IMR-90 (cell line): ENCODE measurements around the gene HNRNPM. TPM values are rescaled to one million over a fixed set of nuclear protein-coding genes. Genes with fewer than 3 reads are reported as not detected.

Source experiments
- ATAC-seq: fragments of 200-7000 bp; cut with Tn5 transposase; 2 replicates; pipeline ENCODE4 v1.9.1; 2020; ENCODE audit warnings: low read depth, mild to moderate bottlenecking, moderate library complexity
- BruUV-seq: library from RNA; stranded (reverse); fragments of 400-500 nt; replicated peaks from 2 replicates; lab custom pipeline; 2021; lab: Mats Ljungman, UMichigan
- CTCF ChIA-PET: fragments of 300-600 bp; formaldehyde crosslinking; extraction: SDS; loops from one replicate; lab custom pipeline; 2021; ENCODE audit warnings: antibody characterized with exemption; lab: Yijun Ruan, JAX
- POLR2A ChIA-PET: fragments of 300-600 bp; sonication (Branson Sonifier 250); formaldehyde crosslinking; loops from one replicate; lab custom pipeline; 2022; ENCODE audit warnings: antibody characterized with exemption; ENCODE audit not compliant: unreplicated experiment; lab: Charles Lee
- DNase-seq: peaks from one replicate; pipeline ENCODE4 v3.0.0; 2013
- H2AFZ ChIP-seq: replicated peaks from 2 replicates; pipeline ENCODE3; 2013; ENCODE audit warnings: low read length, mild to moderate bottlenecking; ENCODE audit not compliant: poor library complexity
- H2AK5ac ChIP-seq: 2 replicates; pipeline ENCODE4 v1.6.1; 2013; ENCODE audit warnings: low read depth, low read length, inconsistent platforms
- H2AK9ac ChIP-seq: replicated peaks from 2 replicates; pipeline ENCODE3; 2013; ENCODE audit warnings: mild to moderate bottlenecking, low read depth, low read length, moderate library complexity; ENCODE audit not compliant: poor library complexity
- H2BK120ac ChIP-seq: 2 replicates; pipeline ENCODE4 v1.6.1; 2013; ENCODE audit warnings: low read depth, low read length, inconsistent platforms
- H2BK15ac ChIP-seq: 3 replicates; pipeline ENCODE4 v1.6.1; 2013; ENCODE audit warnings: low read depth, low read length, inconsistent platforms
- H2BK20ac ChIP-seq: 2 replicates; pipeline ENCODE4 v1.6.1; 2013; ENCODE audit warnings: low read depth, mild to moderate bottlenecking, inconsistent platforms, low read length, moderate library complexity
- H2BK5ac ChIP-seq: 2 replicates; pipeline ENCODE4 v1.6.1; 2013; ENCODE audit warnings: mild to moderate bottlenecking, low read depth, low read length, inconsistent platforms; ENCODE audit not compliant: poor library complexity, severe bottlenecking
- H3K14ac ChIP-seq: replicated peaks from 2 replicates; pipeline ENCODE4 v1.6.1; 2013; ENCODE audit warnings: low read depth, low read length, inconsistent platforms
- H3K18ac ChIP-seq: 2 replicates; pipeline ENCODE4 v1.6.1; 2013; ENCODE audit warnings: low read depth, low read length, control low read depth
- H3K23ac ChIP-seq: 2 replicates; pipeline ENCODE4 v1.6.1; 2013; ENCODE audit warnings: low read depth, low read length, inconsistent platforms
- H3K27ac ChIP-seq: 2 replicates; pipeline ENCODE4 v1.5.1; 2013; ENCODE audit warnings: mild to moderate bottlenecking, control low read depth, low read length; ENCODE audit not compliant: insufficient read depth
- H3K27me3 ChIP-seq: 2 replicates; pipeline ENCODE4 v1.6.1; 2013; ENCODE audit warnings: low read length; ENCODE audit not compliant: control insufficient read depth, insufficient read depth
- H3K36me3 ChIP-seq: 2 replicates; pipeline ENCODE4 v1.6.1; 2013; ENCODE audit warnings: low read length, mixed read lengths; ENCODE audit not compliant: control insufficient read depth, insufficient read depth
- H3K4ac ChIP-seq: 2 replicates; pipeline ENCODE4 v1.6.1; 2013; ENCODE audit warnings: low read depth, low read length, inconsistent platforms
- H3K4me1 ChIP-seq: 2 replicates; pipeline ENCODE4 v1.6.1; 2013; ENCODE audit warnings: low read length, mixed read lengths; ENCODE audit not compliant: control insufficient read depth, insufficient read depth
- H3K4me2 ChIP-seq: 2 replicates; pipeline ENCODE4 v1.6.1; 2013; ENCODE audit warnings: low read depth, mild to moderate bottlenecking, control low read depth, low read length, moderate library complexity
- H3K4me3 ChIP-seq: 2 replicates; pipeline ENCODE4 v1.5.1; 2013; ENCODE audit warnings: low read depth, mild to moderate bottlenecking, control low read depth, low read length, moderate library complexity; ENCODE audit not compliant: insufficient read depth
- H3K56ac ChIP-seq: 2 replicates; pipeline ENCODE4 v1.6.1; 2013; ENCODE audit warnings: low read length, inconsistent platforms; ENCODE audit not compliant: insufficient read depth; ENCODE audit errors: extremely low read depth
- H3K79me1 ChIP-seq, 2 experiments: 2 replicates each; pipeline ENCODE4 v1.6.1; 2013; ENCODE audit warnings: low read length in 2 of 2, inconsistent platforms in 1 of 2, low read depth in 1 of 2
- H3K9ac ChIP-seq: 2 replicates; pipeline ENCODE4 v1.6.1; 2013; ENCODE audit warnings: low read depth, low read length, control low read depth
- H3K9me1 ChIP-seq: 2 replicates; pipeline ENCODE4 v1.6.1; 2013; ENCODE audit warnings: low read length, inconsistent platforms; ENCODE audit not compliant: insufficient read depth
- H3K9me3 ChIP-seq: 2 replicates; pipeline ENCODE4 v1.6.1; 2013; ENCODE audit warnings: low read length; ENCODE audit not compliant: control insufficient read depth, insufficient read depth
- H4K20me1 ChIP-seq: 2 replicates; pipeline ENCODE4 v1.6.1; 2013; ENCODE audit warnings: low read length, inconsistent platforms; ENCODE audit not compliant: insufficient read depth
- H4K5ac ChIP-seq: 2 replicates; pipeline ENCODE4 v1.6.1; 2013; ENCODE audit warnings: mild to moderate bottlenecking, low read depth, low read length, control low read depth
- H4K8ac ChIP-seq, 2 experiments: 2 replicates each; pipeline ENCODE4 v1.6.1; 2013; ENCODE audit warnings: low read depth in 2 of 2, low read length in 2 of 2, control low read depth in 1 of 2, inconsistent platforms in 1 of 2
- H4K91ac ChIP-seq: 2 replicates; pipeline ENCODE4 v1.6.1; 2013; ENCODE audit warnings: low read depth, low read length, inconsistent platforms; ENCODE audit not compliant: insufficient read depth
- CEBPB ChIP-seq: IDR thresholded peaks from 2 replicates; pipeline ENCODE4 v1.6.1; 2012; ENCODE audit warnings: low read depth, low read length, improper control_type of control experiment
- CHD1 ChIP-seq: IDR thresholded peaks from 2 replicates; pipeline ENCODE4 v1.6.1; 2012; ENCODE audit warnings: low read depth, low read length, improper control_type of control experiment
- CTCF ChIP-seq: conservative IDR thresholded peaks from 2 replicates; pipeline ENCODE4 v1.5.1; 2012; ENCODE audit warnings: mild to moderate bottlenecking, low read depth, low read length, improper control_type of control experiment
- FOS ChIP-seq: fragments of 150-350 bp; IDR thresholded peaks from 2 replicates; pipeline ENCODE4 v1.6.1; 2016; ENCODE audit warnings: low read depth, low read length
- MAFK ChIP-seq: IDR thresholded peaks from 2 replicates; pipeline ENCODE4 v1.6.1; 2012; ENCODE audit warnings: low read depth, low read length, improper control_type of control experiment
- NFE2L2 ChIP-seq: fragments of 150-350 bp; IDR thresholded peaks from 2 replicates; pipeline ENCODE4 v1.6.1; 2016; ENCODE audit warnings: low read depth, mild to moderate bottlenecking, low read length
- POLR2A ChIP-seq: IDR thresholded peaks from 2 replicates; pipeline ENCODE4 v1.6.1; 2012; ENCODE audit warnings: mild to moderate bottlenecking, low read depth, low read length
- SMC3 ChIP-seq: fragments of 150-350 bp; IDR thresholded peaks from 2 replicates; pipeline ENCODE4 v1.6.1; 2016; ENCODE audit warnings: low read depth, mild to moderate bottlenecking, antibody characterized with exemption, low read length, moderate library complexity
- USF2 ChIP-seq: fragments of 150-350 bp; IDR thresholded peaks from 2 replicates; pipeline ENCODE4 v1.6.1; 2017; ENCODE audit warnings: mild to moderate bottlenecking, antibody characterized with exemption, low read length, low read depth
- WGBS, 2 experiments: methylation state at CpG; one replicate each; pipeline versions ENCODE4 v1.1.5 to v1.1.7; 2013; ENCODE audit warnings: missing lambda C conversion rate in 2 of 2; ENCODE audit not compliant: insufficient read length in 1 of 2; ENCODE audit errors: extremely low coverage in 2 of 2; 5-methylcytosine and 5-hydroxymethylcytosine counted together
- dilution Hi-C: fragments of 300-500 bp; cut with HindIII; formaldehyde crosslinking; loops from one replicate; pipeline ENCODE4 v1.14.3; 2018; ENCODE audit warnings: low sequenced_read_pairs; ENCODE audit not compliant: unreplicated experiment
- in situ Hi-C: fragments of 300-500 bp; cut with MboI; formaldehyde crosslinking; loops from 3 replicates; pipeline ENCODE4 v1.14.3; 2019; ENCODE audit warnings: low sequenced_read_pairs, inconsistent platforms, mixed read lengths
- intact Hi-C: fragments of 100-400 bp; cut with micrococcal nuclease; formaldehyde crosslinking; loops from 2 replicates; pipeline ENCODE4 v1.10.0; 2022
- polyA plus RNA-seq, 3 experiments: library from polyadenylated mRNA; depleted of rRNA; stranded (reverse); fragments of >200 nt; gene quantifications; 2 replicates each; pipeline ENCODE4 v1.2.3, GENCODE V29; 2012; ENCODE audit warnings: low replicate concordance in 1 of 3
- total RNA-seq: library from RNA; depleted of rRNA; stranded (reverse); fragments of >200 nt; gene quantifications from 2 replicates; pipeline ENCODE4 v1.2.3, GENCODE V29; 2012

HNRNPM gene
- total and polyA plus RNA-seq, 2 of the 4 experiments (the other 2 are of a cell fraction) = 75.6 to 197 TPM

- CTCF ChIA-PET = no interaction called here
- dilution Hi-C loops = no loop called here
- H2BK20ac ChIP-seq = no peak overlapping the region
Observed at GRCh38 chr19:8488365-8488764, 43.6 kb downstream of the HNRNPM start.

More at GRCh38 chr19:8488365-8488764, 43.6 kb downstream of the HNRNPM start:
- peaks cover 4% of the 10 kb centered on the region; the same call in 1 of the 2 replicates for H3K9me1 ChIP-seq
- H4K8ac ChIP-seq = no peak overlapping the region
- H4K91ac ChIP-seq = no peak overlapping the region
- DNase-seq (no peak), ATAC-seq (no peak)
- POLR2A ChIA-PET = no interaction called here
- H3K27ac ChIP-seq = no peak overlapping the region
- no peak overlapping the region for H3K14ac ChIP-seq
- H3K4me1 ChIP-seq = no peaks in the 10 kb centered on the region
- no TSS peak for BruUV-seq
- in situ Hi-C loops = no loop called here
- no peak overlapping the region for H3K4me2 ChIP-seq
- no peak overlapping the region for H2BK120ac ChIP-seq
- peaks cover 66% of the 10 kb centered on the region for H3K36me3 ChIP-seq
- H4K5ac ChIP-seq = no peak overlapping the region
- TF ChIP-seq USF2 (no peak), CTCF (no peak), FOS (no peak), SMC3 (no peak), CEBPB (no peak), POLR2A (no peak), MAFK (no peak), NFE2L2 (no peak), CHD1 (no peak)
- H3K9me3 ChIP-seq = no peaks in the 10 kb centered on the region
- H4K20me1 ChIP-seq = peaks cover 37% of the 10 kb centered on the region
- H3K79me1 ChIP-seq = peaks cover 8 to 50% of the 10 kb centered on the region in 2 experiments
- H2AFZ ChIP-seq = no peak overlapping the region
- no peak overlapping the region for H2AK9ac ChIP-seq
- H3K4ac ChIP-seq = no peak overlapping the region
- no peak overlapping the region for H2BK15ac ChIP-seq
- intact Hi-C loops = no loop called here
- H3K56ac ChIP-seq = no peak overlapping the region
- no peak overlapping the region for H2AK5ac ChIP-seq
- H3K23ac ChIP-seq = no peak overlapping the region
- WGBS, 2 experiments = 64% methylated on average over 4 of the region's 15 CpGs; no CpG with 5 or more reads in 1 of the 2 experiments
- no peak overlapping the region for H3K4me3 ChIP-seq
- no peaks in the 10 kb centered on the region for H3K27me3 ChIP-seq
- H3K9ac ChIP-seq = no peak overlapping the region
- no peak overlapping the region for H2BK5ac ChIP-seq
- H3K18ac ChIP-seq = no peak overlapping the region
